H9 (cell line): ENCODE data around the gene MED31. TPM values are rescaled to one million over a fixed set of nuclear protein-coding genes. Genes with fewer than 3 reads are reported as not detected.
"Not testable (repeated sequence)": the region's sequence is repeated elsewhere in the genome, so short reads cannot be mapped to it uniquely, and the experiment has no call there.

Source experiments
- DNase-seq: peaks from one replicate; pipeline ENCODE4 v3.0.0-alpha.2; 2017
- H2AFZ ChIP-seq: one replicate; pipeline ENCODE4 v1.6.1; 2013; ENCODE audit warnings: mild to moderate bottlenecking, low read length, control low read depth, moderate library complexity
- H2AK5ac ChIP-seq: 2 replicates; pipeline ENCODE4 v1.6.1; 2013; ENCODE audit warnings: low read length, control low read depth, mixed read lengths; ENCODE audit not compliant: insufficient read length
- H2BK120ac ChIP-seq: one replicate; pipeline ENCODE4 v1.6.1; 2013; ENCODE audit warnings: low read depth, mild to moderate bottlenecking, low read length, control low read depth, inconsistent platforms; ENCODE audit not compliant: poor library complexity, severe bottlenecking
- H2BK12ac ChIP-seq: 2 replicates; pipeline ENCODE4 v1.6.1; 2013; ENCODE audit warnings: low read length, control low read depth, mixed read lengths, low read depth; ENCODE audit not compliant: insufficient read length
- H2BK15ac ChIP-seq: 2 replicates; pipeline ENCODE4 v1.6.1; 2013; ENCODE audit warnings: low read depth, low read length, control low read depth
- H2BK20ac ChIP-seq: one replicate; pipeline ENCODE4 v1.6.1; 2013; ENCODE audit warnings: low read depth, mild to moderate bottlenecking, low read length, control low read depth, inconsistent platforms; ENCODE audit not compliant: poor library complexity, severe bottlenecking
- H2BK5ac ChIP-seq: 2 replicates; pipeline ENCODE4 v1.6.1; 2013; ENCODE audit warnings: low read length, control low read depth, mixed read lengths; ENCODE audit not compliant: insufficient read length
- H3K14ac ChIP-seq: 2 replicates; pipeline ENCODE4 v1.6.1; 2013; ENCODE audit warnings: low read length, control low read depth; ENCODE audit not compliant: insufficient read depth
- H3K18ac ChIP-seq: 2 replicates; pipeline ENCODE4 v1.6.1; 2013; ENCODE audit warnings: low read depth, mild to moderate bottlenecking, mixed read lengths, low read length, control low read depth; ENCODE audit not compliant: insufficient read length
- H3K23ac ChIP-seq: 2 replicates; pipeline ENCODE4 v1.6.1; 2013; ENCODE audit warnings: low read length, control low read depth, mixed read lengths, low read depth; ENCODE audit not compliant: insufficient read length
- H3K23me2 ChIP-seq: 2 replicates; pipeline ENCODE4 v1.6.1; 2013; ENCODE audit warnings: low read depth, mild to moderate bottlenecking, mixed read lengths, low read length, control low read depth; ENCODE audit not compliant: insufficient read length, poor library complexity, severe bottlenecking
- H3K27ac ChIP-seq: 2 replicates; pipeline ENCODE4 v1.5.1; 2013; ENCODE audit warnings: low read length, control low read depth, mixed read lengths, low read depth; ENCODE audit not compliant: insufficient read length
- H3K27me3 ChIP-seq: 2 replicates; pipeline ENCODE4 v1.6.1; 2013; ENCODE audit warnings: low read length, control low read depth, inconsistent platforms; ENCODE audit not compliant: insufficient read depth
- H3K4ac ChIP-seq: 2 replicates; pipeline ENCODE4 v1.6.1; 2013; ENCODE audit warnings: low read depth, mild to moderate bottlenecking, control low read depth, inconsistent platforms, low read length, moderate library complexity
- H3K4me1 ChIP-seq: 2 replicates; pipeline ENCODE4 v1.6.1; 2013; ENCODE audit warnings: low read length, control low read depth, inconsistent platforms; ENCODE audit not compliant: insufficient read depth
- H3K4me2 ChIP-seq: 2 replicates; pipeline ENCODE4 v1.6.1; 2013; ENCODE audit warnings: low read length, control low read depth, mixed read lengths; ENCODE audit not compliant: insufficient read length, insufficient read depth
- H3K56ac ChIP-seq: 2 replicates; pipeline ENCODE4 v1.6.1; 2013; ENCODE audit warnings: low read depth, mild to moderate bottlenecking, mixed read lengths, low read length, control low read depth; ENCODE audit not compliant: insufficient read length
- H3K79me1 ChIP-seq: 2 replicates; pipeline ENCODE4 v1.6.1; 2013; ENCODE audit warnings: low read depth, mild to moderate bottlenecking, moderate library complexity, low read length, control low read depth, inconsistent platforms; ENCODE audit not compliant: insufficient read depth, poor library complexity, severe bottlenecking
- H3K79me2 ChIP-seq: 2 replicates; pipeline ENCODE4 v1.6.1; 2013; ENCODE audit warnings: low read length, control low read depth, inconsistent platforms; ENCODE audit not compliant: insufficient read depth
- H3K9ac ChIP-seq: 2 replicates; pipeline ENCODE4 v1.6.1; 2013; ENCODE audit warnings: low read length, control low read depth, mixed read lengths; ENCODE audit not compliant: insufficient read length; ENCODE audit errors: extremely low read depth
- H3K9me3 ChIP-seq: one replicate; pipeline ENCODE4 v1.6.1; 2013; ENCODE audit warnings: low read depth, low read length, inconsistent platforms; ENCODE audit not compliant: control insufficient read depth
- H3T11ph ChIP-seq: one replicate; pipeline ENCODE4 v1.6.1; 2013; ENCODE audit warnings: mild to moderate bottlenecking, low read length, control low read depth, inconsistent platforms
- H4K20me1 ChIP-seq: one replicate; pipeline ENCODE4 v1.6.1; 2013; ENCODE audit not compliant: control insufficient read depth, insufficient read length, insufficient read depth
- H4K5ac ChIP-seq: 2 replicates; pipeline ENCODE4 v1.6.1; 2013; ENCODE audit warnings: low read depth, mild to moderate bottlenecking, mixed read lengths, low read length, control low read depth; ENCODE audit not compliant: insufficient read length
- H4K8ac ChIP-seq: replicated peaks from 2 replicates; pipeline ENCODE4 v1.6.1; 2013; ENCODE audit warnings: low read length, control low read depth, mixed read lengths, low read depth; ENCODE audit not compliant: insufficient read length
- H4K91ac ChIP-seq: 2 replicates; pipeline ENCODE4 v1.6.1; 2013; ENCODE audit warnings: low read depth, mild to moderate bottlenecking, moderate library complexity, mixed read lengths, low read length, control low read depth; ENCODE audit not compliant: insufficient read length
- H3K27ac Mint-ChIP-seq, 3 experiments: 2 replicates in 2 of 3; 3 replicates in 1 of 3; pipeline ENCODE4 v1.8.0; 2020 to 2021; ENCODE audit warnings: mixed read lengths in 3 of 3, mild to moderate bottlenecking in 1 of 3, moderate library complexity in 1 of 3
- H3K27me3 Mint-ChIP-seq: 2 replicates; pipeline ENCODE4 v1.8.0; 2021; ENCODE audit warnings: low read depth, mild to moderate bottlenecking, moderate library complexity, mixed read lengths
- H3K36me3 Mint-ChIP-seq, 3 experiments: 2 replicates in 2 of 3; 3 replicates in 1 of 3; pipeline ENCODE4 v1.8.0; 2020 to 2021; ENCODE audit warnings: low read depth in 3 of 3, mixed read lengths in 3 of 3; ENCODE audit not compliant: insufficient read depth in 1 of 3
- H3K4me1 Mint-ChIP-seq, 2 experiments: 2 replicates each; pipeline ENCODE4 v1.8.0; 2020; ENCODE audit warnings: mixed read lengths in 2 of 2
- H3K4me3 Mint-ChIP-seq, 2 experiments: 2 replicates in 1 of 2; 3 replicates in 1 of 2; pipeline ENCODE4 v1.8.0; 2020 to 2021; ENCODE audit warnings: mild to moderate bottlenecking in 2 of 2, mixed read lengths in 2 of 2, moderate library complexity in 1 of 2
- H3K9me3 Mint-ChIP-seq, 2 experiments: 2 replicates in 1 of 2; 3 replicates in 1 of 2; pipeline ENCODE4 v1.8.0; 2020; ENCODE audit warnings: mild to moderate bottlenecking in 2 of 2, mixed read lengths in 2 of 2, moderate library complexity in 1 of 2
- CTCF ChIP-seq: fragments of 200-600 bp; sonication (generic); conservative IDR thresholded peaks from 3 replicates; pipeline ENCODE4 v1.8.0; 2021; ENCODE audit warnings: antibody characterized with exemption, mild to moderate bottlenecking
- WGBS: extraction: QIAGEN DNeasy Blood & Tissue Kit; methylation state at CpG from one replicate; pipeline ENCODE4 v1.1.7; 2013; ENCODE audit warnings: missing lambda C conversion rate, low lambda C conversion rate, mixed read lengths; ENCODE audit not compliant: insufficient read length; ENCODE audit errors: extremely low coverage; 5-methylcytosine and 5-hydroxymethylcytosine counted together
- total RNA-seq: library from RNA; stranded (reverse); gene quantifications from 2 replicates; pipeline ENCODE4 v1.2.1, GENCODE V29; 2021

Gene MED31
- total RNA-seq, 1 experiment from 2014 or later = 11.8 TPM

GRCh38 chr17:6695051-6695450 is 43.6 kb upstream of the MED31 start:
- no peaks in the 10 kb centered on the region for H4K20me1 ChIP-seq
- no peaks in the 10 kb centered on the region for H3K79me1 ChIP-seq
- H2AFZ ChIP-seq = no peak overlapping the region
- no CpG with 5 or more reads among the region's 2 CpGs for WGBS
- no peak overlapping the region for H3T11ph ChIP-seq
- no peaks in the 10 kb centered on the region for H3K4me1 Mint-ChIP-seq
- no peak overlapping the region for H2BK15ac ChIP-seq
- H3K27me3 Mint-ChIP-seq = peaks cover 16% of the 10 kb centered on the region
- H3K79me2 ChIP-seq = no peaks in the 10 kb centered on the region
- H2BK12ac ChIP-seq = no peak overlapping the region
- H3K4me2 ChIP-seq = no peak overlapping the region
- H4K5ac ChIP-seq = no peak overlapping the region
- H3K4me3 Mint-ChIP-seq = no peak overlapping the region
- H3K14ac ChIP-seq = no peak overlapping the region
- no peak overlapping the region for H2BK5ac ChIP-seq
- no peak overlapping the region for H2AK5ac ChIP-seq
- H3K56ac ChIP-seq = no peak overlapping the region
- no peak overlapping the region for H2BK20ac ChIP-seq
- H3K9me3 ChIP-seq = no peaks in the 10 kb centered on the region
- no peaks in the 10 kb centered on the region for H3K27me3 ChIP-seq
- no peaks in the 10 kb centered on the region for H3K4me1 ChIP-seq
- no peak for DNase-seq
- no peak overlapping the region for H3K27ac Mint-ChIP-seq
- no peaks in the 10 kb centered on the region for H3K36me3 Mint-ChIP-seq
- H3K18ac ChIP-seq = no peak overlapping the region
- TF ChIP-seq CTCF = no peak
- no peaks in the 10 kb centered on the region for H3K23me2 ChIP-seq
- H3K4ac ChIP-seq = no peak overlapping the region
- no peak overlapping the region for H4K8ac ChIP-seq
- no peak overlapping the region for H3K23ac ChIP-seq
- H3K9ac ChIP-seq = no peak overlapping the region
- no peak overlapping the region for H2BK120ac ChIP-seq
- no peak overlapping the region for H3K27ac ChIP-seq
- H4K91ac ChIP-seq = no peak overlapping the region
- no peaks in the 10 kb centered on the region for H3K9me3 Mint-ChIP-seq

DNA sequence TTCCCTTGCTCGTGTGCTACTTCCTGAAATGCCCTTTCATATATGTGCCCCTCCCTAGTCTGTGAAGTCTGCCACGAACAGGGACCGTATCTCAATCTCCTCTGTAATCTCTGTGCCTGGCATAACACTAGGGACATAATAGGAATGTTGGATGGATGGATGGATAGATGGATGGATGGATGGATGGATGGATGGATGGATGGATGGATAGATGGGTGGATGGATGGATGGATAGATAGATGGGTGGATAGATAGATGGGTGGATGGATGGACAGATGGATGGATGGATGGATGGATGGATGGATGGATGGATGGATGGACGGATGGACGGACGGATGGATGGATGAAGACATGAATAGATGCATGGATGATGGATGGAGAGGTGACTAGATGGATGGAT is 40.6 kb upstream of the MED31 start:
- peaks cover 19% of the 10 kb centered on the region for H3K27me3 Mint-ChIP-seq
- H3K27me3 ChIP-seq, H3K23me2 ChIP-seq, H3K9me3 Mint-ChIP-seq, H2BK12ac ChIP-seq, H2BK15ac ChIP-seq, H3K4me2 ChIP-seq, H3K27ac Mint-ChIP-seq, H3K4me3 Mint-ChIP-seq, H2AFZ ChIP-seq, H4K91ac ChIP-seq, H3T11ph ChIP-seq, H2BK120ac ChIP-seq, H3K14ac ChIP-seq, DNase-seq, H3K36me3 Mint-ChIP-seq, H3K23ac ChIP-seq, H3K18ac ChIP-seq, H3K27ac ChIP-seq, H4K5ac ChIP-seq, H4K8ac ChIP-seq, H4K20me1 ChIP-seq, H3K79me1 ChIP-seq, H2BK20ac ChIP-seq, H2BK5ac ChIP-seq, H3K79me2 ChIP-seq, H3K4me1 ChIP-seq, H3K9me3 ChIP-seq, H2AK5ac ChIP-seq, H3K4ac ChIP-seq, H3K9ac ChIP-seq, H3K56ac ChIP-seq, H3K4me1 Mint-ChIP-seq: not testable (repeated sequence)
- WGBS = no CpG with 5 or more reads among the region's 6 CpGs
